Right atrium auricular region (tissue), 2 donors: Measurements from ENCODE around the gene CACNA1G. TPM values are rescaled to one million over a fixed set of nuclear protein-coding genes. Genes with fewer than 3 reads are reported as not detected.

ENCODE experiments used
- DNase-seq: peaks from one replicate; pipeline ENCODE4 v3.0.0-alpha.2; 2019; ENCODE audit warnings: low spot score
- H3K27ac ChIP-seq, 2 donors: fragments of 200-600 bp; sonication (generic); 1 replicate in 1 of 2; 2 replicates in 1 of 2; pipeline ENCODE4 v1.5.1; 2016 to 2019
- H3K27me3 ChIP-seq, 2 donors: fragments of 200-600 bp; sonication (generic); one replicate each; pipeline versions ENCODE4 v1.5.1 to v1.6.0; 2017 to 2019
- H3K36me3 ChIP-seq: fragments of 200-600 bp; sonication (generic); one replicate; pipeline ENCODE4 v1.5.1; 2016
- H3K4me1 ChIP-seq, 2 donors: fragments of 200-600 bp; sonication (generic); one replicate each; pipeline versions ENCODE4 v1.5.1 to v1.6.0; 2017 to 2019
- H3K4me3 ChIP-seq, 2 donors: fragments of 200-600 bp; sonication (generic); 1 replicate in 1 of 2; 2 replicates in 1 of 2; pipeline ENCODE4 v1.5.1; 2017 to 2019; ENCODE audit warnings: mild to moderate bottlenecking in 1 of 2, moderate library complexity in 1 of 2
- H3K9me3 ChIP-seq, 2 donors: fragments of 200-600 bp; sonication (generic); one replicate each; pipeline ENCODE4 v1.5.1; 2019
- CTCF ChIP-seq, 2 donors: fragments of 200-600 bp; sonication (generic); IDR thresholded peaks; one replicate each; pipeline ENCODE4 v1.5.1; 2019; ENCODE audit warnings: antibody characterized with exemption in 2 of 2
- total RNA-seq, 2 donors: library from RNA; depleted of rRNA; stranded (reverse); fragments of >200 nt; gene quantifications; one replicate each; pipeline ENCODE4 v1.1.0, GENCODE V29; 2016

The CACNA1G gene
- total RNA-seq, 2 donors from 2014 or later: 4.3 to 6.2 TPM

- no peak for TF ChIP-seq CTCF (IDR thresholded peaks at IDR 0.05)
- H3K27me3 ChIP-seq: no peaks in the 10 kb centered on the region
- H3K4me1 ChIP-seq: peaks cover 0 to 27% of the 10 kb centered on the region in 2 donors
- H3K36me3 ChIP-seq: no peaks in the 10 kb centered on the region
- H3K9me3 ChIP-seq: no peaks in the 10 kb centered on the region
- H3K27ac ChIP-seq: no peak overlapping the region
- H3K4me3 ChIP-seq: no peak overlapping the region
- no peak for DNase-seq
Measured at GRCh38 chr17:50599606-50600005, 39.1 kb downstream of the CACNA1G start.

- TF ChIP-seq CTCF (IDR thresholded peaks at IDR 0.05): no peak
- H3K36me3 ChIP-seq: no peaks in the 10 kb centered on the region
- H3K27me3 ChIP-seq: no peaks in the 10 kb centered on the region
- H3K27ac ChIP-seq: no peak overlapping the region
- H3K4me1 ChIP-seq: peaks cover 0 to 40% of the 10 kb centered on the region in 2 donors
- no peak overlapping the region for H3K4me3 ChIP-seq
- H3K9me3 ChIP-seq: no peaks in the 10 kb centered on the region
- no peak for DNase-seq
Measured at GRCh38 chr17:50601823-50602375, 41.4 kb downstream of the CACNA1G start.

- no peak for TF ChIP-seq CTCF (IDR thresholded peaks at IDR 0.05)
- Histone ChIP-seq H3K27me3 (no peaks in the 10 kb centered on the region), H3K4me3 (no peak overlapping the region), H3K9me3 (no peaks in the 10 kb centered on the region), H3K36me3 (no peaks in the 10 kb centered on the region), H3K27ac (no peak overlapping the region), H3K4me1 (peaks cover 0 to 40% of the 10 kb centered on the region in 2 donors)
- no peak for DNase-seq
Measured at GRCh38 chr17:50602836-50603235, 42.3 kb downstream of the CACNA1G start.

- TF ChIP-seq CTCF (IDR thresholded peaks at IDR 0.05): no peak
- H3K27ac ChIP-seq: no peak overlapping the region
- no peak for DNase-seq
- peaks cover 0 to 40% of the 10 kb centered on the region in 2 donors for H3K4me1 ChIP-seq
- H3K36me3 ChIP-seq: no peaks in the 10 kb centered on the region
- H3K4me3 ChIP-seq: no peak overlapping the region
- H3K9me3 ChIP-seq: no peaks in the 10 kb centered on the region
- H3K27me3 ChIP-seq: no peaks in the 10 kb centered on the region
Measured at GRCh38 chr17:50603340-50603739, 42.8 kb downstream of the CACNA1G start.

GRCh38 chr17:50604513-50604912 is 44.0 kb downstream of the CACNA1G start:
- no peaks in the 10 kb centered on the region for H3K36me3 ChIP-seq

More at GRCh38 chr17:50604513-50604912, 44.0 kb downstream of the CACNA1G start:
- Histone ChIP-seq H3K9me3 (no peaks in the 10 kb centered on the region), H3K4me1 (peaks cover 0 to 40% of the 10 kb centered on the region in 2 donors), H3K4me3 (no peak overlapping the region), H3K27ac (no peak overlapping the region), H3K27me3 (no peaks in the 10 kb centered on the region)
- TF ChIP-seq CTCF (IDR thresholded peaks at IDR 0.05): no peak
- peak; percentile 70 for DNase-seq
